Activated CD4-positive, alpha-beta memory T cell treated with anti-CD3 and anti-CD28 coated beads for 36 hours (primary cell): ENCODE data around the gene CD8B2. TPM values are rescaled to one million over a fixed set of nuclear protein-coding genes. Genes with fewer than 3 reads are reported as not detected.

Source experiments
- total RNA-seq, 2 experiments: library from RNA; stranded (reverse); gene quantifications; one replicate each; pipeline ENCODE4 v1.2.3, GENCODE V29; 2021

CD8B2 gene
- total RNA-seq, 2 experiments from 2014 or later = 0.07 to 0.19 TPM

Other genes starting within 250 kb of the CD8B2 start
- gene RGPD3, start 19.0 kb upstream of the CD8B2 start, total RNA-seq = under 1 TPM; 0.24 to 0.31 TPM